Stimulated activated CD4-positive, alpha-beta T cell treated with anti-CD3 and anti-CD28 coated beads, Interleukin-15, amount 100 ng/mL, for 48 hours (primary cell): ENCODE measurements around the gene FIGNL2.

Experiments used
- DNase-seq, 2 donors: peaks; one replicate each; pipeline ENCODE4 v3.0.0-alpha.2; 2020; ENCODE audit warnings: low read depth in 2 of 2

The FIGNL2 gene

GRCh38 chr12:51874000-51874399, 25.5 kb upstream of the FIGNL2 start:
- DNase-seq, result no peak

GRCh38 chr12:51873251-51873994, 24.9 kb upstream of the FIGNL2 start:
- no peak for DNase-seq

- no peak for DNase-seq
Observed at GRCh38 chr12:51872689-51872981, 24.1 kb upstream of the FIGNL2 start.

DNA sequence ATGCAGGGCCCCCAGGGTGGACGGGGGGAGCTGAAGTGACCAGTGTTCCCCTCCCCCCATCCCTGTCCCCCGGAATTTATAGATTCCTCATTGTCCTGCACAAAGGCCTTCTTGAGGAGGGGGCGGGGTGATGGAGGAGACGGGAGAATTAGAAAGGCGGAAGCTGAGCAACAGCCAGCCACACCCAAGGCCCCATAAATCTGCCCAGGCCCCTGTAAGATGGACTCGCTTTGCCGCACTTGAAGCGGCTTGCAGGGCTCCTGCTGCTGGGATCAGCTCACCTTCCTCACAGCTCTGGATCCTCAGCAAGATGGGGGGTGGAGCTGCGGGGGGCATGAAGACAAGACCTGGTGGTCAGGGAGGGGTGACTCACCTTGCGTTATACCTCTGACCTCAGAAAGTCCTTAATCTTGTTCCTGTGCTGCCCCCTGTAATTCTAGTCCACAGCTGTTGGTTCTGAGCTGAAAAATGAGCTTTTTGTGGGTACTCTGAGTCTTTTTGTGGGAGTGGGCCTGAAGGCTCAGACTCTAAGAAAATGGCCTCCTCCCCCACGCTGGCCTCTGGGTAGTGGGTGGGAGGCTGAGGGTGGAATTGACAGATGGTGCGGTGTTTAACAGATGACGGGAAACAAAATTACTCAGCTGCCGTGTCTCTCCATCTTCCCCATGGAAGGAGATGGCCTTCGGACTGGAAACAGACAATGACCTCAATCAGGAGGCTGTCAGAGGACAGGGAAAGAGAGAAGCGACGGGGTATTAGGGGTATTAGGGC, 23.6 kb upstream of the FIGNL2 start:
- no peak for DNase-seq

DNA sequence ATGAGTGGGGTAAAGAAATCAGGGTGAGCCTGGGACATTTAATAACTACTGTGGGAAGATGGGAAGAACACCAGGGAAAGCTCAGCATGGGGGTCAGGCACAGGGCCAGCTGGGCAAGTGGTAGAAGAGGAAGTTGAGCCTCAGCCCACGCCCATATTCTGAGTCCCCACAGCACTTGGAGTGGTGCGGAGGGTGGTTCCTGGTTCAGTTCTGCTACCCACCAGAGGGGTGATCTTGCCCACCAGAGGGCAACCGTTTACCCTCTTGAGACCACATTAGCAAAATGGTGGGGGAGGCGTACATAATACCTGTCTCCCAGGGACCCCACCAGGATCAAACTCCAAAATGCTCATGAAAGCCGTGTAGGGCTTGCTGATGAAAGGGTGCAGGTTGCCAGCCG, 22.6 kb upstream of the FIGNL2 start:
- no peak for DNase-seq

- DNase-seq, result no peak
Observed at GRCh38 chr12:51870504-51870903, 22.0 kb upstream of the FIGNL2 start.

GRCh38 chr12:51869931-51870330, 21.4 kb upstream of the FIGNL2 start:
- no peak for DNase-seq

- DNase-seq, result no peak
Observed at GRCh38 chr12:51869496-51869865, 21.0 kb upstream of the FIGNL2 start.

- DNase-seq, result no peak
Observed at GRCh38 chr12:51868821-51869495, 20.4 kb upstream of the FIGNL2 start.

DNA sequence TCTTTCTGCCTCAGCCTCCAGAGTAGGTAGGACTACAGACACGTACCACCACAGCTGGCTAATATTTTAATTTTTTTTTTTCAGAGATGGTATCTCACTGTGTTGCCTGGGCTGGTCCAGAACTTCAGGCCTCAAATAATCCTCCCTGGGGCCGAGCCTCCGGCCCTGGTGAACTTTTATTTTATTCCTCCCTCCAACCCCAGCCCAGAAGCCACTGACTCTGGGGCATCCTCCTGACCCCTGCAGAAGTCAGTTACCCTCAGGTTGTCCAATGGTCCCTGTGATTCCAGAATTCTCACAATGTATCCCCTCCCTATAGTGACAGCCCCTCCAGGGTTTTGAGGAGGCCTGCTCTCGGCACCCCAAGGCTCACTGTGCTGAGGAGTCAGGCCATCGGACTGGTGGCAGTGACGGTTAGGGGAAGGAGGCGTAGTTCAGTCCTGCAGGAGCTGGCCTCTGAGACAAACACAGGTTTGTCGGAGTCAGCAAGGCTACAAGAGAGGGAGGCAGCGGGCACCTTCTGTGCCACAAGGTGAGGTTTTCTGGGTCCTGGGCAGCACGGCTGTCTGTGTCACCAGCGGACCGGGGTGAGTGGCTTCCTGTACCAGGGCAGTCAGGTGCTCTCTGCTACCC, 19.4 kb upstream of the FIGNL2 start:
- no peak for DNase-seq

- no peak for DNase-seq
Observed at GRCh38 chr12:51867371-51867770, 18.9 kb upstream of the FIGNL2 start.

DNA sequence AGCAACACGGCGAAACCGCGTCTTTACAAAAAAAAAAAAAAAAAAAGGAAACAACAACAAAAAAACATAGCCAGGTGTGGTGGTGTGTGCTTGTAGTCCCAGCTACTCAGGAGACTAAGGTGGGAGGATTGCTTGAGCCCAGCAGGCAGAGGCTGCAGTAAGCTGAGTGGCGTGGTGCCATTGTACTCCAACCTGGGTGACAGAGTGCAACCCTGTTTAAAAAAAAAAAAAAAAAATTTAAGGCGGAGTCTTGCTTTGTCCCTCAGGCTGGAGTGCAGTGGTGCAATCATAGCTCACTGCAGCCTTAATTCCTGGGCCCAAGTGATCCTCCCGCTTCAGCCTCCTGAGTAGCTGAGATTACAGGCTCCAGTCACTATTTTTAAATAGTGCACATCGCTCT, 18.2 kb upstream of the FIGNL2 start:
- DNase-seq, result no peak

- no peak for DNase-seq
Observed at GRCh38 chr12:51866324-51866723, 17.8 kb upstream of the FIGNL2 start.

- DNase-seq, result no peak
Observed at GRCh38 chr12:51865757-51866270, 17.3 kb upstream of the FIGNL2 start.

DNA sequence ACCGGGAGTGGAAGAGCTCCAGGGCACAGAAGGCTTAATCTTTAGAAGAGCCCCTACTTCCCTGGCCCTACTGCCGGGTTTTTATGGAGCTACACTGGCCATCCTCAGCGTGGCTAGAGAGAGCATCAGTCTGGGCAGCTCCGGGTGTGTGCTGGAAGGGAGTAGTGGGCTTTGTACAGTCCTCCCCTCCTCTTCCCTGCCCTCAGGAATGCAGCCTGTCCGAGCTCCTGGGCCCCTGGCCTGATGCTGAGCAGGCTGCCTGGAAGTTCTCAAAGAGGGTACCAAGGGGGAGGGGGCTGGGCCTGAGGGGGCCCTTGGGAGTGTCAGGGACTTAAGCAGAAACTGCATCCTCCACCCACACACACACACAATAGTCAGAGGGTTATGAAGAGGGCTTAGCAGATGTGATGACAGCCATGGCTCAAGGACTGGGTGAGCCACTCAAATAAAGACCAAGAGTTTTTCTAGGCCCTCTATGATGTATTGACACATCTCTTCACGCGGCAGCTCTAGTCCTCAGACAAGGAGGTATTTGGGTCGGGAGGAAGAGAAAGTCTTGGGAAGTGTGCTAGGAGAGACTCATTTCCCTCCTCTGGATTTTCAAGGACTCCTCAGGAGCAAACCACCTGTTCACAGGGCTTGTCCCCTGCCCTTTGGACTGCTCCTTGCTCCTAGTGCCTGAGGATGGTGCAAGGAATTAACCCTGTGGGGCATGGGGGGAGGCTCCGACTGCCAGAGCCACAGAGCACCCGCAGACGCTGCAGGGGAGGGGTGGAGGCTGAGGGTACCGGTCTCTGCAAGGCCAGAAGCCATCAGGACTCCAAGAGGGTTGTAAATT, 16.5 kb upstream of the FIGNL2 start:
- DNase-seq, result no peak

- DNase-seq, result peak in 1 of 2 donors; percentile 26
Observed at GRCh38 chr12:51863933-51864832, 15.7 kb upstream of the FIGNL2 start.

- no peak for DNase-seq
Observed at GRCh38 chr12:51863363-51863932, 14.9 kb upstream of the FIGNL2 start.

GRCh38 chr12:51862947-51863346, 14.4 kb upstream of the FIGNL2 start:
- DNase-seq, result no peak

GRCh38 chr12:51860986-51861385, 12.5 kb upstream of the FIGNL2 start:
- no peak for DNase-seq
